ENCODE results near the gene INO80.
A peak's percentile ranks its signal among the peaks of the same experiment; 100 is the strongest.

The INO80 gene

DNA sequence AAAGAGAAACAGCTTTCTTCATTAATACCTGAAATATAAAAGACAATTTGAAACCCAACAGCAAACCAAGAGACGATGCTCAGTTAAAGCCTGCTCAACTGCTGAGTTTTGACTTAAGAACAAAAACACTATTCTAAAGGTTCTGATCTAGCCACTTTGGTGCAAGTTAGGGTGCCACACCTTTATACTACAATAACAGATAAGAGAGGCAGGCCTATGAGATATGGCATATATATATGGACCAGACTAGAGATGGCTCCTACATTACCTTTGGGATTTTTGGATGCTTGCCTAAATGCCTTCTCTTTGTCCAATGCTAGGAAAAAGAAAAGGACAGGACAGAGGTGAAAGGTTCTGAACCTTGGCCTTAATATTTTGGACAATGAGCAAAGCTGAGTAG lies 68.6 kb downstream of the INO80 start:
- DNase-seq (ENCODE audit: low read depth in 2 of 2), result no peak

DNA sequence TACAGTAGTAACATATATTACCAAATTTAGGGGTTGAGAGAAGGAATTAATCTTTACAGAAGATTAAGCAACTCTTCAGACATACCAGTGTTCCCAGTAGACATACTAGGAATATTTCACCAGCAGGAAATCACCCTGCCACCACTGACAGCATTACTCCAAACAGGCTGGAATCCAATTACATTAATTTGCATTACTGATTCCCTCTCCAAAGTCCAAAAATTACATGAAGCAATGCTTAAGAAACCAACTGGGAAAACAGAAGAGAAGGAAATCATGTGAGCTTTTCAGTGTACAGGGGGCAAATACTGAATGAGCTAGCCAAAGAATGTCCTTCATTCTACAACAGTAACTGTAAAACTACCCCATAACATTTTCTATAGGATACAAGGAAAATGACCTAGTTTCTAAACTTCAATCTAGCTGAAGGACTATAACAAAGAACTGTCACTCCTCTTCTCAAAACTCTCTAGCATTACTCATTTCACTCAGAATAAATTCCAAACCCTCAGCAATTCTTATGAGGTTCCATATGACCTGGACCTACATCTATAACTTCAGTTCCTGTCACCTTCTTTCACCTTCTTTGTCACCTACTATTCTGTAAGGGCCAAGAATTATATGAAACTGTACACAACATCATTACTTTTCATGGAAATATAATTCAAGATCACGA lies 72.7 kb downstream of the INO80 start:
- DNase-seq (ENCODE audit: low read depth in 2 of 2), result no peak

DNA sequence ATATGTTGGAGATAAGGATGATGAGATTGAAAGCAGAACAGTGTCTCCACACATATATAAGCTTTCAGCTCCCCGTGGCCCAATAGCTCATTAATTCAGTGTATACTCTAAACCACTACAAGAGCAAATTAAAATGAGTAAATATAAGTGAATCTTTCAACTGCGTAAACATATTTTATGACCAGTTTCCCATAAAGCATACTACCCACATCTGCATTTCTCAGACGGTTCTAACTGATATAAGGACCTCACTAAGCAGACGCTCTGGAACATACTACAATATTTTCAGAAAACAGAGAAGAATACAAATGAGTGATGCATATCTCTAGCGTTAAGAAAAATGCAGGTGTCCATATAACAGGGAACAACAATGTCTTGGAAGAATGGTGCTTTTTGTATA lies 73.2 kb downstream of the INO80 start:
- DNase-seq (ENCODE audit: low read depth in 2 of 2), result no peak

DNA sequence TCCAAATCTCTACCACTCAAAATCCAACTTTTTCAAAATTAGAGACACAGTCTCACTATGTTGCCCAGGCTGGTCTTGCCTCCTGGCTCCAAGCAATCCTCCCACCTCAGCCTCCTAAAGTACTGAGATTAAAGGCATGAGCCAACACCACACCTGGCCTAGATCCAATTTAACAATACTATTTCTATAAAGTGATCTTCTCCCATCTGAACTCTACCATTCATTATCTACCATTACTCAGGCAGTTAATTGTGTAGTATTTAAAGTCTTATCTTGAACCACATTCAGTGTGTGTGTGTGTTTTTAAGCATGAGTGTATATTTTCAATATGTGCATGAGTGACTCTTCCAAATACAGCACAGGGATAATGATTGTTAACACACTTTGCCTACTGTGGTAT lies 77.0 kb downstream of the INO80 start:
- no peak for DNase-seq (ENCODE audit: low read depth in 2 of 2)

DNA sequence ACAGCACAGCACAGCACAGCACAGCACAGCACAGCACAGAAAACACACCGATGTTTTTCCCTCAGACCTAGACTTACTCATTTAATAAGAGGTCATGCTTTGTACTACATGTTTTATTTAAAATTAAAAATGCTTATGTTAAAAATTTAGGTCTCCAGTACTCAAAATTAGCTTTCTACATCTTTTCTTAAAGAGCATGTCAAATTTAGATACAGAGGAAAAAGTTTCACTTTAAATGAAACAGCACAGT lies 84.1 kb downstream of the INO80 start:
- DNase-seq (ENCODE audit: low read depth in 2 of 2), result no peak

DNA sequence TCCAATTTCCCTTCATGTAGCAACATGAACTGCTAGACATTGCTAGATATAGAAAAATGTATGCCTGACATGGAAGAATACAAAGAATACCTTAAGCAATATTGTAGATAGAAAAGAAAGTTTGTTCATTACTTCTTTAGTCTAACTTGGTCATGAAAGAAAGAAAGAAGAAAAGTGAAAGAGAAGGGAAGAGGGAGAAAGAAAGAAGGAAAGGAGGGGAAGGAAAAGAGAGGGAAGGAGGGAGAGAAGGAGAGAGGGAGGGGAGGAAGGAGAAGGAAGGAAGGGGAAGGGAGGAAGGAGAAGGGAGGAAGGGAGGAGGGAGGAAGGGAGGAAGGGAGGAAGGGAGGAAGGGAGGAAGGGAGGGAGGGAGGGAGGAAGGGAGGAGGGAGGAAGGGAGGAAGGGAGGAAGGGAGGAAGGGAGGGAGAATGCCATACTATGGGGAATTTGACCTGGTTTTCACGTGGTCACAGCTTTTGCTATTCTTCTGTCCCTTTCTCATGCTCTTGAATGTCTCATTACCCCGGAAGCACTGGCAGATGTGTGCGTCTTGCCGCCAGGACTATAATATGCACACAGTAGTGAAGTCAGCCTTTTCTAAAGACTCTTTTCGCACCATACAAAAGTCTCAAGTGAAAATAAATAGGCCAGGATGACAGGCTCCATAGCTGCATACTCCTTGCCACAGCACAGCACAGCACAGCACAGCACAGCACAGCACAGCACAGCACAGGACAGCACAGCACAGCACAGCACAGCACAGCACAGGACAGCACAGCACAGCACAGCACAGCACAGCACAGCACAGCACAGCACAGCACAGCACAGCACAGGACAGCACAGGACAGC lies 84.6 kb downstream of the INO80 start:
- no peak for DNase-seq (ENCODE audit: low read depth in 2 of 2)

DNA sequence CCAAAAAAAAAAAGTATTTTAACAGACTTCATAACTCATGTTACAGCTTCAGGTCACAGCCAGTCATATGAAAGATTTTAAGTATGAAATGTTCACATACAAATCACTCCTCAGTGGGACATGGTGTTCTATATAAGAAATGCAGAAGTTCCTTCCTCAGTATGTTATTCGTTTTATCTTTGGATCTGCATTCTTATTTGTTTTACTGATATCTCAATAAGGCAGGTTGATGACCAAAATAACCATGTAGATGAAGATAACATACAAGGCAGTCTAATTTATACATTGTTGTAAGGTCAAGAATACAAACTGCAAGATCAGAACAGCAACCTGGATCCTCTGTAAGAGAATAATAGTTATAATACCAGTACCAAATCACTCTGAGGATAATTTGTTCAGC lies 87.2 kb downstream of the INO80 start:
- DNase-seq (ENCODE audit: low read depth in 2 of 2), result no peak

DNA sequence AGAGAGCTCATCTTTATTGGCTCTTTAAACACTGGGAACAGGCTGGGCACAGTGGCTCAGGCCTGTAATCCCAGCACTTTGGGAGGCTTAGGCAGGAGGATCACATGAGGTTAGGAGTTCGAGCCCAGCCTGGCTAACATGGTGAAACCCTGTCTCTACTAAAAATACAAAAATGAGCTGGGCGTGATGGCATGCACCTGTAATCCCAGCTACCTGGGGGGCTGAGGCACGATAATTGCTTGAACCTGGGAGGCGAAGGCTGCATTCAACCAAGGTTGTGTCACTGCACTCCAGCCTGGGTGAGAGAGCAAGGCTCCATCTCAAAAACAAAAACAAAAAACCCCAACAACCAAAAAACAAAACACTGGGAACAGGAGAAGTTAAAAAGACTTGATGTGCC lies 90.7 kb downstream of the INO80 start:
- DNase-seq (ENCODE audit: low read depth in 2 of 2), result no peak

DNA sequence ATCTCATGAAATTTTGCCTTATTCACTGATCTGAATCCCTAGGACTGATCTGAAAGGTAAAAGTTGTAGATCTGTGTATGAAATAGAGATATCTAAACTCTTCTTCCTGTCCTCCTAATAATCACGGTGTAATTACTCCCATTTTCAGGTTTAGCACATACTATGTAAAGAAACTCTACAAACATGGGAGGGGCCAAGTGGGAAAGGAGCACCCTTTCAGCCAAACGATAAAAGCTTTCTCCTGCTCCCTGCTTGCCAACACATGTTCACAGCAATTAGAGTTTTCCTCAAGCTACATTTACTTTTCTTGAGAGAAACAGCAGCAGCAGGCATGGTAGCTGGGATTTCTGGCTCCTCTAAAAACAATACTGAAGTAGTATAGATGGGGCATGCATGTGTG lies 91.2 kb downstream of the INO80 start:
- no peak for DNase-seq (ENCODE audit: low read depth in 2 of 2)

DNA sequence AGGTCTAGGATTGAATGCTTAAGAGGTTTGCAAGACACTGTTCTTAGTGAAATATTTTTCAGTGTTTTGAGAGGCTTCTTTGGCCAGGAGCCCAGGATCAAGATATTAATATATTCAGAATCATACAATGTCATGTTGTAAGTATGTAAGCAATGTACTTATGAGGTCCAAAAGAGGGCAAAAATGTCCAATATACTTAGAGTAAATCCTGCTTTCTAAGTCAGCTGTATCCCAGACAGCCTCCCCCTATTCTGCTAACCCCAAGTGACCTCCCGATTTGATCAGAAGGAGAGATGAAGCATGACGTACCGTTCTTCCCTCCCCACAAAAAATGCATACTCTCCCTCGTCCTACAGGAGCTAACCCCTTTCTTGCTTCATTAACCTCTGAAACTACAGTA lies 91.9 kb downstream of the INO80 start:
- DNase-seq (ENCODE audit: low read depth in 2 of 2), result no peak

DNA sequence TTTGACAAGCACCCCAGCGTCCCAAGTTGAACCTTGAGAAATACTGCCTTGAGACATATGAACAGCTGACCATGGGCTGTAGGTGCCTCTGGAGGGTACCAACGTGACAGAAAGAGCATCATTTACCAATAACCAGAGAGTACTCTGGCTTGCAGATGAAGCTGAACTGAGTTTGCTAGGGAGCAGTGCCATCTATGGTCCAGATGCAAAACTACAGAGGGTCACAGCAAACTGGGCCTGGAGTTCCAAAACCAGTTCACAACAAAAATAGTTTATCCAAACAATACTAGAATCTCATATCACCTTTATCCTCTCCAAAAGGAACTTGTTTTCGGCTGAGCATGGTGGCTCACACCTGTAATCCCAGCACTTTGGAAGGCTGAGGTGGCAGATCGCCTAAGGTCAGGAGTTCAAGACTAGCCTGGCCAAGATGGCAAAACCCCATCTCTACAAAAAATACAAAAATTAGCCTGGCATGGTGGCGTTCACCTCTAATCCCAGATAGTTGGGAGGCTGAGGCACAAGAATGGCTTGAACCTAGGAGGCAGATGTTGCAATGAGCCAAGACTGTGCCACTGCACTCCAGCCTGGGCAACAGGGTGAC lies 93.5 kb downstream of the INO80 start:
- DNase-seq (ENCODE audit: low read depth in 2 of 2), result peak in 1 of 2 donors; percentile 8

DNA sequence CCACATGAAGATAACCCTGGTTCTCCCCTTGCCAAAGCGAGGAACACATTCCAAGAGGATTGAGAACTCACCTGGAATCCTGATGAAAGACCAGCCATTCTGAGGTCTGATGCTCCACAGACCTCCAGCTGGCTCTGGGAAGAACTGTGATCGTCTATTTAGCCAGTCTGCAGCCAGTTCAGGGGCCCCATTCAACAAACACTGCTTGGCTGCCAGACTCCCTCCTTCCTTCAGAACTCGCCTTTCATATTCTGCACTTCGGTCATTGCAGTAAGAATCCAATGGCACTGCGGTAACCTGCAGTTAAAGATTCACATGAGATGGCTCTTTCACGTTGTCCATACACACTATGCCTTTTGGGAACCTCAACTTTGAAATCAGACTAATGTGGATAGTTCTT lies 95.3 kb downstream of the INO80 start:
- no peak for DNase-seq (ENCODE audit: low read depth in 2 of 2)

DNA sequence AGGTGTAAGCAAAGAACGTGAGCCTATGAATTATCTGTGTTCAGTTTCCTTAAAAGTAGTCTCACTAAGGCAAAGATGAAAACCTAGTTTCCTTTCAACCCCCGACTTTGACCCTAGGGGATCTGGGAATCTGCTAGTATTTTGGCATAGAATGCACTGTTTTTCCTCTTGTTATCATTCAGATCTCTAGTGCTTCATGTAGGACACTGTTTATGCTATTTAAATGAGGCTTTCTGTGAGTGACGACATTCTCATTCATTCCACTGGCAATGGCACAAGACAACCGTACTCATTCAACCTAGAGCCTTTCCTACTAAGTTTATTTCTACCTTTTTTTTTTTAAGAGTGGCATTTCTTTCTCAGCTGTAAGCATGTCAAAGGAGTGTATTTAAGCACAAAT lies 95.8 kb downstream of the INO80 start:
- DNase-seq (ENCODE audit: low read depth in 2 of 2), result no peak

DNA sequence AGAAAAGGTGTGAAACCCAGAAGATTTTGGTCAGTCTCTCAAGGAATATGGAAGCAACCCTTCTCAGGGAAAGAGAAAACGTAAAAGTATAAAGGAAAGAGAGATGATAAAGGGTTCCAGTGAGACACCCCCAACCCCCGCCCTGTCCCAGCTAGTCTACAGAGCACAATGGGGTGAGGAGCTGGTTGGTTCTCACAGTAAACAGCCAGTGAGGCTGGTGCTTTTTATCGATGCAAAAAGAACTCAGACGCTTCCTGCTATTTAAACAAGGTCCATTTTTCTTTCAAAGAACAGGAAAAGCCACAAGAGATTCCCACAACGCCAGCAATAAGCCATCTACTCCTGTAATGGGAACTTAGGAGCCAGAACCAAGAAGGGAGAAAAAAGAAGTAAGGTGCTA lies 96.9 kb downstream of the INO80 start:
- DNase-seq (ENCODE audit: low read depth in 2 of 2), result no peak

DNA sequence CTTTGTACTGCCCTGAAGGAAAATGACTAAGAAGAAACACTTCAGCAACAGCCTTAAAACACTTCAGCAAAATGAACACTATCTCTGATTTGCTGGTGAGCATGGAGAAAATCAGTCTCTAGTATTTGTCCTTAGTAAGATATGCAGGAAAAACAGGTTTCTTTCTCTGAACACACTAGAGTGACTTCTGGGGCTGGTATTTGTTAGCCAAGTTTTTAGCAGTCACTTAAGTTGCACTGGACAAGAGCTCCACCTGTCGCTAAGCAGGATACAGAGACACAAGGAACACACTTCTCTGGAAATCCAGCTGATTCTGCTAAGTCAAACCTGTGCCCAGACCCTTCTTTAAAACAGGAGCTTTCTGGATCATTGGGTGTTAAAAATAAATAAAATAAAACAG lies 97.5 kb downstream of the INO80 start:
- DNase-seq (ENCODE audit: low read depth in 2 of 2), result no peak

DNA sequence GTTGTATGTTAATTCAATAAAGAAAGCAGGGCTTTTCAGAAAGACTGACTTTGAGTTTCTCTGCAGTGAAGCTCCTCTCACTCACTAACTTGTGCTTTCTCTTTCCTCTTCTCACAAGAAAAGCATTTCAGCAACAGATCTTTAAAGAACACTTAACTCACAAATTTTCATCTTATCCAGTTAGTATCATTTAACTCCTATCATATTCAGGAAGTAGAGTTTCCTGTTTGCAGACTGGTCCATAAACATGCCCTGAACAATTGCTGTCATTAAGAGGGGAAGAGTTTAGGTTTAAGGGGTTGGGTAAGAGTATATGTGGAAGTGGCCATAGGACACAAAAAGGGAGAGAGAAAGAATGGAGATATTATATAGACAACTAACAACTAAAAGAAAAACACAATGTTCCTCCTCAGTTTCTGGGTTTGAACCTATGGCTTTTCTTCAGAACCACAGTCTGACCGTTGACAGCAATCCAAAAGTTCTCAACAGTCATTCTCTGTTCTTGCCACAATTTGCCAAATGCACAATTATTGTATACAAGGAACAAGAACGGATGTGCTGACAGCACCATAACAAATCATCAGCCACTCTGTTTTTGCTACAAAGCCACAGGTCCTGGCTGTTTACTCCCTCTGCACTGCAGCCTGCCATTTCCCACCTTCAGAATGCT lies 98.9 kb downstream of the INO80 start:
- no peak for DNase-seq (ENCODE audit: low read depth in 2 of 2)

DNA sequence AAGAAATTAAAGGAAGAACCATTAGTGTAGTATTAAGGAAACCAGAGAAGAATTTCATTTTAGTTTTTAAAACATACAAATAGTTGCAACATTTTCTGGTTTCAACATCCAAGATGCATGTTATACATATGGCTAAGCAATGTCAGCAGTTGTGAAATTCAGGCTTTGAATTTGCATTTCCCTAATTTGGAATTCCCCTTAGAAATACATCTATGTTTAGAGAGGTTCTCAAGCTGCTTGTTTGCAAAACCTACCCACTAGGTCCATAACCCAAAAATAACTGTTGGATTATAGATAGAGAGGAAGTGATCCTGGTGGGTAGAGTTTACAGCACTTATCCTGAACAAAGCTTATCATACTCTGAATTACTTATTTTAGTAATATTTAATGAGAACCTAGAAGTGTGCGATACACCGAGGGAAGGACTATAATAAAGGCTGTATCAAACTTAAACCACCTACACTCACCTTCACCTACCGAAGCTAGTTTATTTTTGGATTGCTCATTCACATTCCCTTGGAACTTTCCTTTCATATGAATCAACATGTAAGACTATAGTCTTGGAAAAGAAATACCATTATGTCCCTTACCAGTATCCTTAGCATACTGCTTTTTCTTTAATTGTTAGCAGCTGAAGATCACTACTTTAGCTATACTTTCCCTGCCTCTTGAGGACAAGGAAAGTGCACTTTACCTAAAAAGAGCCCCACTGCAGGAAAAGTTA lies 102.2 kb downstream of the INO80 start:
- no peak for DNase-seq (ENCODE audit: low read depth in 2 of 2)

DNA sequence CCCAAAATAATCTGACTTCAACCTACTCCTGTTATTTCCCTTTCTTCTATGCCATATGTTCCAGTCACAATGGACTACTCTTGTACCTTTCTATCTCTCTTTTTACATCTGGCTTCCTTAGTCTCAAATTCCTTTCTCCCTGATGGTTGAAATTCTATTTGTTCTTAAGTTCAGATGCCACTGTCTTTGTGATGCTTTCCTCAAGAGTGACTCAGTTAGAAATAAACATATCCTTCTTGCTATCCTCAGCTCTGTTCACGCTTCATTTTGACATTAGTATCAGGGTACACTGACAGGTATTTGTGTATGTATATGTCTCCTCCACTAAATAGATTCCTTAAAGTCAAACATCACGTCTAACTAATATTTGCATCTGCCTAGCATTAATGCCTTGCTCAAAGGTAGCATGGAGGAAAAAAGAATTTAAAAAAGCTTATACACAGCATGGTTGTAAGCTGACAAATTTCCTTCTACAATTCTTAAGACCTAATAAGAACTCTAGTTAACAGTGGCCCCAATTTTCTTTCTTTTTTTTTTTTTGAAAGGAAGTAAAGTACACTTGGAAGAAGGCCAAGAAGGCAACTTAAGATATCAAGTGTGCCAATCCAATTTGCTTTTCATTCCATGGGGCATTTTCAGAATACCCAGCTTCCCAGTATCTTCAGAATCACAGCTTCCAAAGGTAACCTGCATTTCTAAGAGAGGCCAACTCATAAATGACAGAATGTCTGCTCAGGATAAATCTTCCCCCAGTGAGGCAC lies 104.8 kb downstream of the INO80 start:
- no peak for DNase-seq (ENCODE audit: low read depth in 2 of 2)

DNA sequence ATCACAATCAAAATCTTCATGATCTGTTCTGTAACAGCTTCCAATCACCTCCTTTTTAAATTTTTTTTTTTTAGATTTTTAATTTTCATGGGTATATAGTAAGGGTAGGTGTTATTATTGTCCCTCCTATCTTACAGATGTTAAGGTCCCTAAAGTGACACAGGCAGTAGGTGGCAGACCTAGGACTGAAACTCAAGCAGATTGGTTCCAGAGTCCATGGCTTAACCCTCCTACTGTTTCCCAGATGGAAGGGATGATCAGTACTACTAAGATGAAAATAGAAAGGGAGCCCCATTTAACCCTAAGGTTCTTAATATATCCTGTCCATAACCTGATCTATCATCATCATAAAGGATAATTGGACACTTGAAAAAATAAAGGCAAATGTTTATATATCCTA lies 105.7 kb downstream of the INO80 start:
- DNase-seq (ENCODE audit: low read depth in 2 of 2), result no peak

DNA sequence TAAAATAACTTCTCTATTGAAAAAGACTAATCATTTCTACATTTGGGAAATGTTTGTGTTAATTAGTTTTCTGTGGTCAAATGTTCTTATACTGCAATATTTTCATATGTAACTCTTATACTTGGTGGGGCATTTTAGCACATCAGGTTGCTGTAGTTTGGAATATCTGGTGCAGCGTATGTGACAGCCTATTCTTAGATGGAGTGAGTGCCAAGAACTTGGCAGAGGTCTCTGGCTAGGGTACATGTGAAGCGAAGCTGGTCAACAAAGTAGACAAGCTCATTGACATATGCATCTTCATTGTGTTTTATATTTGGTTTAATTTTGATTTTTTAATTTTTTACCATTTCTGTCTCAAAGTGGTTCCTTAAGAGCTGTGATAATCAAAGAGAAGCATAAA lies 109.6 kb downstream of the INO80 start:
- no peak for DNase-seq (ENCODE audit: low read depth in 2 of 2)

DNA sequence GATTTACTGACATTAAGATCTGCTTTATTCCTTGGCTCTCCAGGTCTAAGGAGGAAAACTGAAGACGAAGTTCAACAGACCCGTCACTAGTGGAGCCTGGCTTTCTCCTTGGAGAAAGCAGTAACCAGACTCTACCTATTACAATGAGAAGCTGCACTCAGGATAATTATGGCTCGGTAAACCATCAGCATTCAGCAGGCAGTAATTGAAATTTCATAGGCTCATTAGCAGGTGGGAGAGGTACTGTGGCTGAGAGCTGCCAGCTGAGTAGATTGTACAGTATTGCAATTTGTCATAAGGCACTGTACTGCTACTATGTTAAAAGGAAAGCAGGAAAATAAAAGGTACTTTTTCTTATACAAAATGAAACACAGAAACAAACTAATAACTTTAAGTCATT lies 111.6 kb downstream of the INO80 start:
- DNase-seq (ENCODE audit: low read depth in 2 of 2), result no peak
